BJ (cell line): ENCODE results near the gene TREML4. TPM values are rescaled to one million over a fixed set of nuclear protein-coding genes. Genes with fewer than 3 reads are reported as not detected.

Experiments
- CTCF ChIA-PET: fragments of 350-600 bp; formaldehyde crosslinking; extraction: SDS; loops from one replicate; lab custom pipeline; 2021; ENCODE audit warnings: antibody characterized with exemption, inconsistent platforms; lab: Yijun Ruan, JAX
- POLR2A ChIA-PET: fragments of 300-600 bp; sonication (Branson Sonifier 250); formaldehyde crosslinking; extraction: SDS; loops from one replicate; lab custom pipeline; 2021; ENCODE audit warnings: antibody characterized with exemption; lab: Charles Lee
- DNase-seq: peaks from one replicate; pipeline ENCODE4 v3.0.0-alpha.2; 2011; ENCODE audit warnings: low read depth
- H3K27me3 ChIP-seq: 2 replicates; pipeline ENCODE4 v1.6.0; 2011; ENCODE audit warnings: low read length; ENCODE audit not compliant: control insufficient read depth, insufficient read depth
- H3K36me3 ChIP-seq: 2 replicates; pipeline ENCODE4 v1.5.1; 2011; ENCODE audit warnings: low read length; ENCODE audit not compliant: control insufficient read depth, insufficient read depth
- H3K4me3 ChIP-seq: 2 replicates; pipeline ENCODE4 v1.5.1; 2011; ENCODE audit warnings: low read depth, mild to moderate bottlenecking, control low read depth, low read length
- CTCF ChIP-seq: IDR thresholded peaks from 2 replicates; pipeline ENCODE4 v1.5.1; 2011; ENCODE audit warnings: low read depth, mild to moderate bottlenecking, control low read depth, inconsistent platforms, low read length, moderate library complexity; ENCODE audit not compliant: insufficient read depth
- polyA plus RNA-seq: library from polyadenylated mRNA; depleted of rRNA; stranded (reverse); fragments of >200 nt; gene quantifications from 2 replicates; pipeline ENCODE4 v1.2.3, GENCODE V29; 2011

Gene TREML4
- polyA plus RNA-seq, 1 experiment = not detected

- POLR2A ChIA-PET = interaction anchor here (0.6 kb wide), 1 partner anchor 63 kb away, joined by 4 read pairs; no protein-coding TSS in a partner anchor
Observed at GRCh38 chr6:41257369-41258195, 29.4 kb downstream of the TREML4 start.

GRCh38 chr6:41258196-41258493 lies 30.0 kb downstream of the TREML4 start:
- H3K27me3 ChIP-seq = no peaks in the 10 kb centered on the region
- DNase-seq = no peak
- ChIA-PET POLR2A (no interaction called here), CTCF (interaction anchor here (0.9 kb wide), 2 partner anchors 11 to 20 kb away, joined by 3 read pairs; no protein-coding TSS in a partner anchor)
- no peaks in the 10 kb centered on the region for H3K36me3 ChIP-seq
- H3K4me3 ChIP-seq = no peak overlapping the region
- no peak for TF ChIP-seq CTCF

More at GRCh38 chr6:41257369-41258195, 29.4 kb downstream of the TREML4 start:
- peak; percentile 35 for DNase-seq
- no peak for TF ChIP-seq CTCF
- H3K4me3 ChIP-seq = no peak overlapping the region
- H3K27me3 ChIP-seq = no peaks in the 10 kb centered on the region
- no peaks in the 10 kb centered on the region for H3K36me3 ChIP-seq
- CTCF ChIA-PET = interaction anchor here (0.7 to 0.9 kb wide), 4 partner anchors 10 to 111 kb away, joined by 3 read pairs; no protein-coding TSS in a partner anchor

- ChIA-PET POLR2A (no interaction called here), CTCF (interaction anchor here (0.6 kb wide), 1 partner anchor 43 kb away, joined by 3 read pairs; no protein-coding TSS in a partner anchor)
- Histone ChIP-seq H3K4me3 (no peak overlapping the region), H3K36me3 (no peaks in the 10 kb centered on the region), H3K27me3 (no peaks in the 10 kb centered on the region)
- DNase-seq = no peak
- no peak for TF ChIP-seq CTCF
Observed at GRCh38 chr6:41262401-41262800, 34.3 kb downstream of the TREML4 start.

- no peak for TF ChIP-seq CTCF
- Histone ChIP-seq H3K36me3 (no peaks in the 10 kb centered on the region), H3K27me3 (no peaks in the 10 kb centered on the region), H3K4me3 (no peak overlapping the region)
- DNase-seq = no peak
- ChIA-PET CTCF (no interaction called here), POLR2A (no interaction called here)
Observed at GRCh38 chr6:41263267-41263666, 35.1 kb downstream of the TREML4 start.

- no peaks in the 10 kb centered on the region for H3K36me3 ChIP-seq
- H3K4me3 ChIP-seq = no peak overlapping the region
- TF ChIP-seq CTCF = no peak
- CTCF ChIA-PET = no interaction called here
- POLR2A ChIA-PET = no interaction called here
- DNase-seq = no peak
- no peaks in the 10 kb centered on the region for H3K27me3 ChIP-seq
Observed at GRCh38 chr6:41266541-41266940, 38.4 kb downstream of the TREML4 start.
